Measurements from ENCODE around the gene SNIP1.

The SNIP1 gene

GRCh38 chr1:37502104-37502503 is 52.0 kb downstream of the SNIP1 start:
- no peak overlapping the region for H3K9ac ChIP-seq (ENCODE audit: low read length)
- H3K9me3 ChIP-seq (ENCODE audit: insufficient read depth, low read length): no peaks in the 10 kb centered on the region
- no peak overlapping the region for H3K4me3 ChIP-seq (ENCODE audit: low read length)
- no peaks in the 10 kb centered on the region for H3K4me1 ChIP-seq (ENCODE audit: low read length)
- no peak for TF ChIP-seq CTCF (IDR thresholded peaks at IDR 0.05; ENCODE audit: low read depth, low read length)
- H3K79me2 ChIP-seq (ENCODE audit: low read length): no peaks in the 10 kb centered on the region
- H3K27me3 ChIP-seq (ENCODE audit: low read depth, low read length): no peaks in the 10 kb centered on the region
- H4K20me1 ChIP-seq (ENCODE audit: insufficient read depth, low read length): no peaks in the 10 kb centered on the region
- H3K27ac ChIP-seq (ENCODE audit: low read length): no peak overlapping the region
- H3K36me3 ChIP-seq (replicated peaks; ENCODE audit: low read depth, low read length): no peaks in the 10 kb centered on the region
- H3K4me2 ChIP-seq (ENCODE audit: low read length): no peak overlapping the region
- no peak overlapping the region for H2AFZ ChIP-seq (ENCODE audit: low read depth, low read length)

- Histone ChIP-seq H3K79me2 (ENCODE audit: low read length) (no peaks in the 10 kb centered on the region), H3K36me3 (replicated peaks; ENCODE audit: low read depth, low read length) (no peaks in the 10 kb centered on the region), H3K4me2 (ENCODE audit: low read length) (no peak overlapping the region)
These were observed 52.4 kb downstream of the SNIP1 start for GRCh38 chr1:37501661-37502060.

GRCh38 chr1:37498872-37499617 is 55.0 kb downstream of the SNIP1 start:
- Histone ChIP-seq H2AFZ (ENCODE audit: low read depth, low read length) (no peak overlapping the region), H3K4me3 (ENCODE audit: low read length) (no peak overlapping the region), H3K4me1 (ENCODE audit: low read length) (no peaks in the 10 kb centered on the region), H3K79me2 (ENCODE audit: low read length) (no peaks in the 10 kb centered on the region), H3K27ac (ENCODE audit: low read length) (no peak overlapping the region), H3K9ac (ENCODE audit: low read length) (no peak overlapping the region), H3K4me2 (ENCODE audit: low read length) (no peak overlapping the region), H3K36me3 (replicated peaks; ENCODE audit: low read depth, low read length) (no peaks in the 10 kb centered on the region), H4K20me1 (ENCODE audit: insufficient read depth, low read length) (no peaks in the 10 kb centered on the region), H3K9me3 (ENCODE audit: insufficient read depth, low read length) (no peaks in the 10 kb centered on the region), H3K27me3 (ENCODE audit: low read depth, low read length) (no peaks in the 10 kb centered on the region)
- TF ChIP-seq CTCF (IDR thresholded peaks at IDR 0.05; ENCODE audit: low read depth, low read length): no peak
- TF ChIP-seq EZH2phosphoT487 (IDR thresholded peaks at IDR 0.05; ENCODE audit: low read depth): no peak

More at GRCh38 chr1:37501661-37502060, 52.4 kb downstream of the SNIP1 start:
- H2AFZ ChIP-seq (ENCODE audit: low read depth, low read length): no peak overlapping the region
- TF ChIP-seq EZH2phosphoT487 (IDR thresholded peaks at IDR 0.05; ENCODE audit: low read depth) (no peak), CTCF (IDR thresholded peaks at IDR 0.05; ENCODE audit: low read depth, low read length) (no peak)
- H4K20me1 ChIP-seq (ENCODE audit: insufficient read depth, low read length): no peaks in the 10 kb centered on the region
- no peaks in the 10 kb centered on the region for H3K27me3 ChIP-seq (ENCODE audit: low read depth, low read length)
- no peak overlapping the region for H3K4me3 ChIP-seq (ENCODE audit: low read length)
- no peaks in the 10 kb centered on the region for H3K4me1 ChIP-seq (ENCODE audit: low read length)
- no peaks in the 10 kb centered on the region for H3K9me3 ChIP-seq (ENCODE audit: insufficient read depth, low read length)
- H3K27ac ChIP-seq (ENCODE audit: low read length): no peak overlapping the region
- H3K9ac ChIP-seq (ENCODE audit: low read length): no peak overlapping the region

GRCh38 chr1:37497832-37498231 is 56.3 kb downstream of the SNIP1 start:
- Histone ChIP-seq H3K9me3 (ENCODE audit: insufficient read depth, low read length) (no peaks in the 10 kb centered on the region), H3K36me3 (replicated peaks; ENCODE audit: low read depth, low read length) (no peaks in the 10 kb centered on the region)
- no peak for TF ChIP-seq EZH2phosphoT487 (IDR thresholded peaks at IDR 0.05; ENCODE audit: low read depth)

More at GRCh38 chr1:37497832-37498231, 56.3 kb downstream of the SNIP1 start:
- Histone ChIP-seq H3K4me1 (ENCODE audit: low read length) (no peaks in the 10 kb centered on the region), H3K9ac (ENCODE audit: low read length) (no peak overlapping the region), H2AFZ (ENCODE audit: low read depth, low read length) (no peak overlapping the region), H3K4me3 (ENCODE audit: low read length) (no peak overlapping the region), H3K27me3 (ENCODE audit: low read depth, low read length) (no peaks in the 10 kb centered on the region), H3K4me2 (ENCODE audit: low read length) (no peak overlapping the region), H4K20me1 (ENCODE audit: insufficient read depth, low read length) (no peaks in the 10 kb centered on the region), H3K27ac (ENCODE audit: low read length) (no peak overlapping the region), H3K79me2 (ENCODE audit: low read length) (no peaks in the 10 kb centered on the region)

Data from OCI-LY3 (cell line).